Activated CD4-positive, alpha-beta T cell treated with anti-CD3 and anti-CD28 coated beads, Interleukin-2, amount 50 U/mL, for 1 hour (primary cell): Measurements from ENCODE around the gene ZBED5.
A peak's percentile ranks its signal among the peaks of the same experiment; 100 is the strongest.
"Not testable (repeated sequence)": the region's sequence is repeated elsewhere in the genome, so short reads cannot be mapped to it uniquely, and the experiment has no call there.

Experiments used
- DNase-seq: peaks from one replicate; pipeline ENCODE4 v3.0.0-alpha.2; 2020

ZBED5 gene

GRCh38 chr11:10836884-10837283 is 21.0 kb downstream of the ZBED5 start:
- DNase-seq = not testable (repeated sequence)

GRCh38 chr11:10829139-10829538 is 28.7 kb downstream of the ZBED5 start:
- DNase-seq = no peak

- no peak for DNase-seq
Observed at GRCh38 chr11:10828402-10828801, 29.5 kb downstream of the ZBED5 start.

DNA sequence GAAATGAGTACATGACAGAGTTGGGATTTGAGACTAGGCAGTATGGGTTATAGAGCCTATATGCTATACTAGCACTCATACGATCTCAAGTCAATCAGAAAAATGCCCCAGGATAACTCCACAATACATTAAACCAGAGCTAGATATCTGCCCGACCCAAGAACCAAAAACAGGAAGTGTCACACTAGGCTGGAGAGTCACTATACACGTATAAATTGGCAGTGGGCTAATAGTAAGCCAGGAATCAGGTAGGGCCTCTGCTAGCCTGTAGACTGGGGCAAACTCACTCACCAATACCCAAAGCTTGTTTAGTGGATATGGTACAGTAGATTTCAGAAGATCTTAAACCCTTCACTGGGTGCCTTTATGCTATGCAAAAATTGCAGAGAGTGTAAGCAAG is 33.0 kb downstream of the ZBED5 start:
- no peak for DNase-seq

DNA sequence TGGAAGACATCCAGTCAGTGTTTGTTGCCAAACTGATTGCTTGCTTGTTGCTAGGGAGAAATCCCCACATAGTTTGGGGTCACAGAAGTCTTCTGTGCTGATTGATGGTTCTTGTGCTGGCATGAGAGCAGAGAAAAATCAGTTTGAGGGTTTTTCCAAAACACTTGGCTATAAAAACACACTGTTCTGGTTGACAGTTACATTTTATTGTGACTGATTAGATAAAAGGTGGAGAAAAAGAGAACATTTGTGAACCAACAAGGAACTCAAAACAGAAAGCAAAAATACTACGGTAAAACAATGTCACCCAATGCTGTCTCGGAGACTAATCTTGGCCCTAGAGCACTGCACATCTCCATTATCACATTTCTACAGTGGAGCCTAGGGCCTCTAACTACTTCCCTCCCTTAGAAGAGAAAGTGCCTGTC is 34.7 kb downstream of the ZBED5 start:
- DNase-seq = no peak

- not testable (repeated sequence) for DNase-seq
Observed at GRCh38 chr11:10822491-10822890, 35.4 kb downstream of the ZBED5 start.

DNA sequence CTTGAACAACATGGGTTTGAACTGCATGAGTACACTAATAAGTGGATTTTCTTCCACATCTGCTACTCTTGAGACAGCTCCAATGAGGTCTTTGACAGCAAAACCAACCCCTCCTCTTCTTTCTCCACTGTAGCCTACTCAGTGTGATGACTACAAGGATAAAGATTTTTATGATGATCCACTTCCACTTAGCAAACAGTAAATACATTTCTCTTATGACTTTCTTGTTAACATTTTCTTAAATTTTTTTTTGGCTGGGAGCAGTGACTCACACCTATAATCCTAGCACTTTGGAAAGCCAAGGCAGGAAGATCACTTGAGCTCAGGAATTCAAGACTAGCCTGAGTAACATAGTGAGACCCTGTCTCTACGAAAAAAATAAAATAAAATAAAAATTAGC is 39.3 kb downstream of the ZBED5 start:
- DNase-seq = no peak

DNA sequence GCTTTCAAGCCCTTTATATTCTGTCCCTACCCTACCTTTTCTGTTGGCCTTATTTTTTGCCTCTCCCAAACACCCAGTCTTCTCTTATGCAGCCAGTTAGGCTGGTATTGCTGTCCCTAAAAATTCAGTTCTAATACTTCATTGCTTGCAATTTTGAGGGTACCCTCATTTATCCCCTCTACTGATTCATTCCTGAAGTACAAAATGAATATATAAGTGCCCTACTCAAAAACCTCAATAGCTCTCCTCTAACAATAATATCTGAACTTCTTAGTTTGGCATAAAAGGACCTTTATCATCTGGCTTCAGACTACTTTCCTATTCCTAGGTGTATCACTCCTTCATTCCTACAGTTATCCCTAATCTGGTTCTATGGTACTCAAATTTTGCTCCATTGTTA is 43.9 kb downstream of the ZBED5 start:
- DNase-seq = no peak

DNA sequence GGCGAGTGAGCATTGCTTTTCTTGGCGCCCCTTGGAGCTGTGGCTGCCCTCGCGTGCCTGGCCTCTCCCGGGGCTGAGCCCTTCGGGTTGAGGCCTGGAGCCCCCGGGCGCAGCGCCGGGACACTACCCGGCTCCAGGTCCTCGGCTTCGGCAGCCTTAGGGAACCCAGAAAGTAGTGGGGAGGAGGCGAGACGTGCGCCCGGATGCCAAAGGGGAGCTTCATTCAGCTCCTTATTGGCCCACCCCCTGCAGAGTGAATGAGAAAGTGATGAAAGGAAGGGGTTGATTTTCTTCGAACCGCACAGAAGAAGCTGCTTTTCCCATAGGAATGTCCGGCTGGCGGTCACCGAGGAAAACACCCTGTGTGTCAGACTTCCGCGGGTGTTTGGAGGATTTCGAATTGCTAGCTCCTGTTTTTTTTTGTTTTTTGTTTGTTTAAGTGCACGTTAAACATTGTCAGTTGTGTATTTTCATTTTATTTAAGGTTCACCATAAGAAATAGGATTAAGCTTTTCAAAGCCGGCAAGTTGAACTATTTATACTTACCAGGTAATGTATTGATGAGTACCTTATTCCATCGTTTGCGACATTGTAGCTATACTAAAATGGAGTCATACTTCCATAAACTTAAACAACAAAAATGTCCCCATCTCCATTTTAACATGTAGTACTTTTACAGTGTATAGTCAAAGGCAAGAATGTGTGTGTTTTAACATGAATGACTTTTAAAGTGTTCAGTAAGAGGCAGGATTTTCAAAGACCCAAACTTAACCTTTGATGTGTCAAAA is 48.3 kb downstream of the ZBED5 start:
- no peak for DNase-seq

- peak; percentile 97 for DNase-seq
Observed at GRCh38 chr11:10808553-10809372, 49.1 kb downstream of the ZBED5 start, which contains the start of gene EIF4G2. Gene EIF4G2, minus strand, starts transcription at chr11:10808926.

GRCh38 chr11:10808235-10808552 is 49.7 kb downstream of the ZBED5 start:
- DNase-seq = no peak

DNA sequence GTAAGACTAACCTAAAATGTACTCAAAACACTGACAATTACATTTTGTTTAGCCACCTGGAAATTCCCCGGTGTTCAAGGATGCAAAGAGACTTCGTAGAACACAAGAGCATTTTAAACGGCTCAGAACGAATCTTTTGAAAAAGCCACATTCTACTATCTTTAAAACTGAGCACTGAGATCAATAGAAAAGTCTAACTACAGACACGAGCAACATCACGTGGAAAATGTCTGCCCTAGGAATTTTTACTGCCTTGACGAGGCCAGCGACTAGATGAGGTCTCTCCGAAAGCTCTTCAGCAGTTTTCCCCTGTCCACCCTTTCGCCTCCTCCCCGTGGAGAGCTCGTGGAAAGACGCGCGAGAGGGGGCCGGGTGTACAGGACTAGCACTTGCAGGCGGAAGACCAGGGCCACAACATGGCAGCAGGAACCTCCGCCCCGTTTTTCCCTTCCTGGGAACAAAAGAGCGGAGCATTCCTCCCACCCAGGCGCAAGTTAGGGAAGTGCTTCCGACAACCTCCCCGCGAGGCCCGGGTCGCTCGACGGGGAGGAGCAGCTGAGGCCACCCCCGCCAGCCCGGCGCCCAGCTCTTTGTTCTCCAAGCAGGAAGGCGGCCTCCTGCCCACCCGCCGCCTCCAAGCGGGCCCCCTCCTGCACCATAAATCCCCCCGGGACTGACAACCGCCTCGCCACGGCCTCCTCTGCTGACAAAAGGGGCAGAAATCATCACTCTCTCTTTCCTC is 50.2 kb downstream of the ZBED5 start:
- peak; percentile 33 for DNase-seq

- DNase-seq = no peak
Observed at GRCh38 chr11:10806206-10806605, 51.6 kb downstream of the ZBED5 start.

GRCh38 chr11:10805741-10806140 is 52.1 kb downstream of the ZBED5 start:
- DNase-seq = no peak

DNA sequence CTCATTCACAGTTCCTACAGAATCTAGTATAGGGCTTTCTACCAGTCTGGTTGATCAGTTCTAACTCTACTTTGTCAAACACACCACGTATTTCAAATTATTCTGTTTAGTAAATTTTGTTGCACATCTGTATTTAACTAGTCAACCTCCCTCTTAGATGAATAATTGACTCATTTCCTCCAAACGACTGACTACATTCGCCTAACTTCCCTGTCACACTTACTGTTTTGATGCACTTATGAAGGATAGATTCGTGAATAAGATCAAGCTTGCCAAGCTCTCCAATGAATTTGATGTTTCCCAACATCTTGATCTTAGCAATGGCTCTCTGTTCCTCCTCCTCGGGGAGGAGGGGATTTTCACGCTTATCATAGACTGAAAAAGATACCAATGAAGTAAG is 54.2 kb downstream of the ZBED5 start:
- DNase-seq = no peak
